GM19452 (cell line): Measurements from ENCODE around the gene SLC7A8.

Experiments used
- ATAC-seq: cut with Tn5 transposase; IDR thresholded peaks from one replicate; pipeline ENCODE4 v1.9.1; 2021; ENCODE audit not compliant: unreplicated experiment

Gene SLC7A8

DNA sequence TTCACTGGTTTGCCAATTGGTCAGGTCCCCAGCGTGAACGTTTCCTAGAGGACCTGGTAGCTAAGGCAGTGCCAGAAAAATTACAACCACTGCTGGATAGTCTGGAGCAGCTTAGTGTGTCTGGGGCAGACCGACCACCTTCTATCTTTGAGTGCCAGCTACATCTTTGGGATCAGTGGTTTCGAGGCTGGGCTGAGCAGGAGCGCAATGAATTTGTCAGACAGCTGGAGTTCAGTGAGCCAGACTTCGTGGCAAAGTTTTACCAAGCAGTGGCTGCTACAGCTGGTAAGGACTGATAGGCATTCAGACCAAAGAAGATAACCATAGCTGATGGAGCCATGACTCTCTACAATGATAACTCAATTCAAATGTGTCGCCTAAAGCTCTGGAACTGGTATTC, 85.7 kb downstream of the SLC7A8 start:
- no peak for ATAC-seq

DNA sequence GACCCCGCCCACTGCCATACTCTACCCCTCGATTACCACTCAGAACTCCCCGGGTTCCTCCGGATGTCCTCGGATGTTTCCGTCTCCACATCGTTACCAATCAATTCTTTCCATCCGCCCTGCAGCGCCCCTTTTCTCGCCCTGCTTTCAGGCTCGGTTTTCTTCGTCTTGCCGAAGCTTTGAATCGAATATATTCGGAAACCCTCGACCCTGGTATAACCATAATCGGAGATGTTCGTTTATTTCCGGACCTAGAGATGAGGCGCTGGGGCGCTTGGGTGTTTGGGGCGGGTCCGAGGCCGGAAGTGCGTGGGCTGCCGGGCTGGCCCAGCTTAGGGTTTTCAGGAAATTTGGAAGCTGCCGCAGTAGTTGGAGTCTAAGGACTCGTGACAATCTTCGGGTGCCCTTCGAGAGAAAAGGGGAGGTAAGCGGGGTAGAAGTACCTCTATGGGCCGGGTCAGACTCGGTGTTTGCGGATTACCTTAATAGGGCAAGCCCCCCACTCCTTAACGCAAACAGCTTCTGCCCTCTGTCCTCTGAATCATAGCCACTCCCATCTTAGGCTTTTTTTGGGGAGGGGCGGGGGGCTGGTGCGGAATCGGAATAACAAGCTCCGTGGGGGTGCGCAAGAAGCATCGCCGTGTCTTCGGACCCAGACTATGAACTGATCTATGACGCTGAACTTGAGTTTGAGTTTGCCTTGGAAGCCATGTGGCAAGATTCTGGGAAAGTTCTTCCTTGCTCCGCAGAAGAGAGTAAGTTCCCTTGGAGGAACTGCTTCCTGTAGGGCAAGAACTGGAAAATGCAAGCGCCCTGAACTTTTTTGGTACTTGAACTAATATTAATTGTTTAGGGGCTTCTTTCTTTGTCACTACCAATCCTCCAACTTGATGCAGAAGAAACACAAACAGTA, 88.0 kb downstream of the SLC7A8 start, which contains the start of gene C14orf119:
C14orf119 (plus strand) TSS at position 310 of the 913 bp plus-strand sequence. CDS start 2,154 bp downstream, outside the sequence.
- ATAC-seq: peak; percentile 89

DNA sequence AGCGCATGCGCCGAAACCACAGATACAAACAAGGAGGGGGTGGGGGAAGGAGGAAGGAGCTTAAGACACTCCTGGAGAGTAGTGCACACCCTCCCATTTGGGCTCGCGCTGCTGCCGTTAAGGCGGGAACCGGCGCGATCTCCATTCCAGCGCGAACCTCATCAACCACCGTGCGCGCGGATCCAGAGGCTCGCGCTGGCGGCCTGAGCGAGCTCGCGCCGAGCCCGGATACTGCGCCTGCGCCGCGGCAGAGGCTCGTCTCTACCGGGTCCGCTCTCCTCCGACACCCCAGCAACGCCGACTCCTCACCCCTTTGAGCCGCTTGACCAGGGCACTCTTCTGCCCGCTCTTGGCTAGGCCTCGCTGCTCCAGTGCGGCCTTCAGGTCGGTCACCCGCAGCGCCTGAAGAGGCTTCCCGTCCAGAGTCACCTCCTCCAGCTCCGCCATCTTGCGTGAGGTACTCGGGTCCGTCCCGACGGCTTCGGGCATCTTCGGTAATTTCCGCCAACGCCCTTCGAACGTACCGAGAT, 88.7 kb downstream of the SLC7A8 start, which contains the start of gene ACIN1:
ACIN1 (minus strand) TSS at position 471 of the 530 bp plus-strand sequence; CDS start at position 447, 24 bp downstream.
- ATAC-seq: peak; percentile 37

DNA sequence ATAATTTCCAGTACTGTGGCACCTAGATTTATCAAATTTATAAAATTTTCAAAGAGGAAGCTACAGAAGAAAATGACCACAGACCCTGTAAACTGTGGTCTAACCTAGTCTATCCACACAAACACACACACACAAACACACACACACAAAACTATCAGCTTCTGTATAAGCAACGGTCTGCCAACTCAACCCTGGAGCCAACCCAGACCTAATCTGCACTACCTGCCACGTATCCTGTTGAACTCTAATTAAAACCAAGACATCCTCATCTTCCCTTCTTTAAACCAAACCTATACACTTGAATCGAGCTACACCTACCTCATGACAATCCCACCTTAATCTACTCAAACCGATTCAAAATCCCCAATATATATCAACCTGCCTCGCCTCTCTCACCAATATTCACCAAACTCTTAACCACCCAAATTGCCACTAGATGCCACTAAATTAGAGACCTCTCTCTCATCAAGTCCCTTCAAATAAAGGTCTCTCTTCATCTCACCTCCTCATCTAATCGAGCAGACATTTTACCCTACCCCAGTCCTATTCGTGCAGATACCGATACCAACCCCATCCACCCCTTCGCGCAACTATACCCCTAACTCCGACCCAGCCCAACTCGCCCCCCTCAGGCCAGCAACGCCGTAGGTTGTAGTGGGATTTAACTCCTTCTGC, 89.3 kb downstream of the SLC7A8 start:
- ATAC-seq: peak; percentile 26

DNA sequence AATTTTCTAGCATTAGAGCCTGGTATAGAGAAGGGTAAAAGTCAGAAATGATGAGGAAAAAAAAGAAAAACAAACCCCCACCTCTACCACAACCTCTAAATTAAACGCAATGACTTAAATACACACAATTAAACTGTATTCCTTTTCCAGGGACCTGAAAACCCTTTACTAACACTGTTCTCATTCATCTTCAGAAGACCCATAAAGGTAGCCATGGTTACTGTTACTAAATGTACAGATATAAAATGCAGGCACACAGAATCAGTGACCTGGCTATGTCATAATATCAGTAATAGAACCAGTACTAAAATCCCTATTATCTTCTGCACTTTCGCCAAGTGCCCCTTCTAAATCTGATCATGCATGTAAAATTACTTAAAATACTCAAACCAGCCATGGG, 89.9 kb downstream of the SLC7A8 start:
- ATAC-seq: no peak

DNA sequence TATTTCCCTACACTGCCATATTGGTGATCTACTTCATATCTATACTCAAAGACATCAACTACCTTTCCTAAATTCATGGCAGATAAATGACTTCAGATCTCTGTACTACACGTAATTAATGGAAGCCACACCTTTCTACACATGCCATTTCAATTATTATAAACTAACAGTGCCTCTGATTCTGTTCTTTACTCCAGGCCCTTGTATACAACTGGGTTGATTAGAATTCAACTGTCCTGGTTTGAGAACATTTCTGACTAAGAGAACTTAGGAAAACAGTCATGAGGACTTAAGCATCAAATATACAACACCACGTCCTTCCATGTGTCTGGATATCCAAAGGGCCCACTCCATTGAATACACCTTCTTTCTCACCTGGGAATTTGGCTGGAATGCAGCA, 90.4 kb downstream of the SLC7A8 start:
- no peak for ATAC-seq

DNA sequence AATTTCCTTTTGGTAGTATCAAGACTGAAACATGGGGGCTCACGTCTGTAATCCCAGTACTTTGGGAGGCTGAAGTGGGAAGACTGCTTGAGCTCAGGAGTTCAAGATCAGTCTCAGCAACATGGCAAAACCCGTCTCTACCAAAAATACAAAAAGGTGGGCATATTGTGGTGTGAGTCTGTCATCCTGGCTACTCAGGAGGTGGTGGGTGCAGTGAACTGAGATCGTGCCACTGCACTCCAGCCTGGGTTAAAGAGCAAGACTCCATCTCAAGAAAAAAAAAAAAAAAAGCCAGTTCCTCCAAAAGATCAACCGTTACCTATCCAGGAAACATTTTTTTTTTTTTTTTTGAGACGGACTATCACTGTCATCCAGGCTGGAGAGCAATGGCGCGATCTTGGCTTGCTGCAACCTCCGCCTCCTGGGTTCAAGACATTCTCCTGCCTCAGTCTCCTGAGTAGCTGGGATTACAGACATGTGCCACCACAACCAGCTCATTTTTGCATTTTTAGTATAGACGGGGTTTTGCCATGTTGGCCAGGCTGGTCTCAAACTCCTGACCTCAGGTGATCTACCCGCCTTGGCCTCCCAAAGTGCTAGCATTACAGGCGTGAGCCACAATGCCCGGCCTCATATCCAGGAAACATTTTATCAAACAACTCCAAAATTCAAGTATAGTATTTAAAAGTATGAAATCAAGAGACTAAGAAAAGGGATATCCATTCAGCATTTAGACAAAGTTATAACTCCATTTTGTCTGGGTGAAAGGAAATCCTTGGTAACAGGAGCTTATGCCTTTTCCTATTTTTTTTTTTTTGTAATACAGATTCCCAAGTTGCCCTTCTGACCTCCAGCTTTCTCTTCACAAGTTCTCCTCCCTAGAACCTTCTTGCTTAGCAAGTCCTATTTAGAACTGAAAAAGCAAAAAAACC, 91.9 kb downstream of the SLC7A8 start:
- ATAC-seq: no peak

DNA sequence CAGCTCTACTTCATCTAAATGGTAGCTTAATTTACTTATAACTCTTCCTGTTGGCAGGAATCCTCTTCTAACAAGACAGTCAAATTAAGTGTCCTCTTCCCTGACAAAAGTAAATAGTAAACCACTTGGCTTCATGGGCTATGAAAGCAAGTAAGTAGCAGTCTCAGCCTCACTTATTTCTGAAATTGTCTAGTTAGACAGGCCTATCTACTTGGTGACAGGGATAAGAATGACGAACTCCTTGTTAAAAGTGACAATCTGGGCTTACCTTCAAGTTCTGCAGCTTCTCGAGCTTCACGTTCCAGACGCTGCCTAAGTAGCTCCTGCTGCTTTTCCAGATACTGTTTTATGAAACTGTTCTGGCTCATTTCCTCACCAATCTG, 93.2 kb downstream of the SLC7A8 start:
- ATAC-seq: no peak

DNA sequence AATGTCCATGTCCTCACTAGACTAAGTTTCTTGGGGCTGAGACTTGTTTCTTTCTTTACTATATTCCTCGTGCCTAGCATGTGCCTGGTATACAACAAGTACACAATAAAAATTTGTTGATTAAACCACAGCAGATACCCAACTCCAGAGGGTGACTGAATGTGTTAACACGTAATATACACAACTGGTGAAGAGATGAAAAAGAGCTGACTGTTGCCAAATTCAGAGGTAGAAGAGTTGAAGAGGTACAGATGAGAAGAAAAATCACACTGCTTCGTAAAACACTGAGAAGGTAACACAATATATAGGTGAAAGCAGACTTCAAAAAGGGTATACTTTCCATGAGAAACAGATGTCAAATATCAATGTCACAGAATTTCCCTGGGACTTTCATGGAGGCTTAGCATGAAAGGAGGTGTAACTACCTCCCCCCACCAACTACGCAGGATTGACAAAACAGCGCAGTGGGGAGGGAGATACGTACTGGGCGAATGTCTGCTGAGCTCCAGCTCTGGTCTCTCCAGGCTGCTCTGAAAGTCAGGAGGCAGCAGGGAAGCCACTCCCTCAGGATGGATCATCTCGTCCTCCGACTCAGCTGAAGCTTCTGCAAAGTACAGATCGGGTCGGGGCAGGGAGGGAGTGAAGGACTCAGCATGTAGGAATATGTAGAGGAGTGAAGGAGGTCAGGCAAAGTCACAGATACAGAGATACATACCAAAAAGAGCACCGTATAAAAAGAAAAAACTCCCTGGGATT, 93.8 kb downstream of the SLC7A8 start:
- ATAC-seq: no peak

DNA sequence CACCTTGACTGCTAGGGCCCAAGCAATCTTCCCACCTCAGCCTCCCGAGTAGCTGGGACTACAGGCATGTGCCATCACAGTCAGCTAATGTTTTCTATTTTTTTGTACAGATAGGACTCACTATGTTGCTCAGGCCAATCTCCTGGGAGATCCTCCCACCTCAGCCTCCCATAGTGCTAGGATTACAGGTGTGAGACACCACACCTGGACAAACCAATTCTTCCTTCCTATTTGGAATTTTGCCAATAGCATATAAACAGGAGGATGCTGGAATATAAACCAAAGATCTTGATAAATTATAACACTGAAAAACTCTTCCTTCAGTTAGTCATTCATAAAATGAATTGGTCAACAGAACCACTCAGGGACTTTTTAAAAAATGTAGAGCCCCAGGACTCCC, 96.9 kb downstream of the SLC7A8 start:
- no peak for ATAC-seq

DNA sequence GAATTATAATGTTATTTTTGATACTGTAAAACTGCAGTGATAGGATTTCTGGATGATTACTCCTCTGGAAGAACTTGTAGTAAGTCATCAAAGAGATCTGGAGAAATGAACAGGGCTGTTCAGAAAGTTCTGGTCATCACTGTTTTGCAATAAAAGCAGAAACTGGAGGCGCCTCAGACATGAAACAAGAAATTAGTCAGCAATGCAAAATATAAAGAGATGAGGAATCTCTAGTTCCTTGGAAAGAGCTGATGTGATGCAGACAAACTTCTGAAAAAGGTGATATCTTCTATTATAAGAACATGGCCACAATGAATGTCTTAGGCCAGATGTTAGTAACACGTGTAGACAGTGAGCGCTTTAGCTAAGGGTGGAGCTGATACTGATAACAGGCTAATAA, 98.0 kb downstream of the SLC7A8 start:
- no peak for ATAC-seq

DNA sequence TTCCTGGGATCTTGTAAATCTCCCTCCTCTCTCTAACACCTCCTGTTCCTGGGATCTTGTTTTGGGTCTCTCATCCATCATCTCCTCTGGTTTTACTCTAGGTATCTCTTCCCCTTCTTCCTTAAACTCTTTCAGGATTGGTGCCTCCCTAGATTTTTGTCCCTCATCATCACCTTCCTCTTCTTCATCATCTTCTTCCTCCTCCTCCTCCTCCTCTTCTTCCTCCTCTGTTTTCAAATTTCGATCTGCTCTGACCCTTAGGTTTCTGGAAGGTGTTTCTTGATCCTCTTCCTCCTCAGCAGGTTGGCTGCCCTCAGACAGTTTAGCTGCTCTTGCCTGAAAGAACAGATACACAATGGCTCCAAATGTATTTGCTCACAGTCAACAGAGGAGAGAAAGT, 103.0 kb downstream of the SLC7A8 start:
- no peak for ATAC-seq

DNA sequence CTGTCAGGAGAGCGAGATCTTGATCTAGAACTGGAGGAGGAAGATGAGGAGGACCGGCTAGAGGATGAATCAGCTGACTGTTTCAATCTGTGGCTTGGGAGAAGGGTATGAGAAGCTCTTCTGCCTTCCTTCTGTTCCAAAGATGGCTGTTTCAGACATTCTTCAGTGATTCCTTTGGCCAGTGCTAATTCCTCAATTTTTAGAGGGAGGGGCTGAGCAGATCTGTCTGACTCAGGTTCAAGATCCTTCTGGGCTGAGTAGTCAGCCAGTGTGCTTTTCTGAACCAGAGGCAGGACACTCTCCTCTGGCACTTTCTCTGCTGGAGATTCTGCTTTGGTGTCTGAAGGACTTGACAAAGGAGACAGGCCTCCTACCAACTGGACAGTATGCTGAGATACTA, 103.7 kb downstream of the SLC7A8 start:
- ATAC-seq: no peak

DNA sequence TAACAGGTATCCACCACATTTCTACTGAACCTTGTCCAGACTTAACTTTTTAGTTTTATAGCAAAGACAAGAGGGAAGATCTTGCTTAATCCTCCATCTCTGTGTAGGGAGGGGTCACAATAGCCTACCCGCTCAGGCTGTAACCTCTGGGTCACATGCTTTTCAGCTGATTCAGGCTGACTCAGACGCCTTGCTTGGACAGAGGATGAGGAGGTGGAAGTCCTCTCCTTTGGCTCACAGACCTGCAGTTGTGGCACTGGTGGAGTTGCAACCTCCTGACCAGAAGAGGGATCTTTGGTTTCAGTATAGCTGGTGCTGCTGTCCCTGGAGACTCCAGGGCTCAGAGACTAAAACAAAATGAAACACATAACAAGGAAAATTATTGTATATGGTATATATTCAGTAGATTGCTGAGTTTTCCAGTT, 104.8 kb downstream of the SLC7A8 start:
- ATAC-seq: no peak

DNA sequence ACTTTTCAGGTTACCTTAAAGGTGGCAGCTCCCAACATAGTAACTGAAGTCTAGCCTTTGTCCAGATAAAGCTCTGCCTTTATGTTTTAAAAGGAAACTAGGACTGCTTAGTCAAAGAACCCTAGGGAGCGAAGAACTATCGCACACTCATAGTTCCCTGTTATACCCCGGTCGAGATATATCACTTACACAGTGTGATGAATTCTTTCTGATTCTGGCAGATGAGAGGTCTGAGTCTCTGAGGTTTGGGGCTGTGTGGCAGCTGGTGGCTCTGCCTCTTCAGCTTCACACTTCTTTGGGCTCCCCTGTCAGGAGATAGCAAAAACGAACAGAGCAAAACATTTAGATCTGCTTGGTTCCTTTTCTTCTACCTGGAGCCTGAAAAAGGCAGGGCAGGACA, 105.5 kb downstream of the SLC7A8 start:
- no peak for ATAC-seq

DNA sequence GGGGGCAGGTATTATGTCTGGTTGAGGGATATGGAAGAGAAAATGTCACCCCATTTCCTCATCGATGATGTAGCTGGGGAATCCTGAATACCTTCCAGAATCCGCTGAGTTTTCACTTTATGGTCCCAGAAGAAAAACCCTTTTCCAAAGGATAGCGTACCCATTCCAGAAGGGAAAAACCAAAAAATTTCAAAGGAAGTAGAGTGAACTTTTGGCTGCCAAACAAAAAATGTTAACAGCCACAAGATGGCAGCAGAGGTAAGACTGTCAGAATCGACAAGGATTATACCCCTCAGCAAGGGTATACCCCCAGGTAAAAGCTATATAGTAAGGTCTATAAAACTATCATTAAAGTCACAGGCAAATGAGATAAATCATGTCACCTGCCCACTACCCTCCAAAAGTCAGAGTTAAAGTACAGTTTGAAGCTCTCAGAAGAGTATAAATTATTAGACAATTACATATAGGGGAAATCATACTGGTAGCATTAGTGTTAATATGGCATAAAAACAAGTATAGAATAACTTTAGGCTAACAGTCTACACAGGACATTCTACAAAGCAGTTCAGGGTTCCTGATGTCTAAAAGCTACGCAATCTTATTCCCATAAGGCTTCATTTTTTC, 106.6 kb downstream of the SLC7A8 start:
- ATAC-seq: no peak
